DMS153 (cell line): ENCODE data around the gene TMPRSS6.
A peak's percentile ranks its signal among the peaks of the same experiment; 100 is the strongest.
"Not testable (repeated sequence)": the region's sequence is repeated elsewhere in the genome, so short reads cannot be mapped to it uniquely, and the experiment has no call there.

ENCODE experiments used
- DNase-seq: peaks from one replicate; lab custom pipeline; 2025; lab: John Stamatoyannopoulos, UW

TMPRSS6 gene

DNA sequence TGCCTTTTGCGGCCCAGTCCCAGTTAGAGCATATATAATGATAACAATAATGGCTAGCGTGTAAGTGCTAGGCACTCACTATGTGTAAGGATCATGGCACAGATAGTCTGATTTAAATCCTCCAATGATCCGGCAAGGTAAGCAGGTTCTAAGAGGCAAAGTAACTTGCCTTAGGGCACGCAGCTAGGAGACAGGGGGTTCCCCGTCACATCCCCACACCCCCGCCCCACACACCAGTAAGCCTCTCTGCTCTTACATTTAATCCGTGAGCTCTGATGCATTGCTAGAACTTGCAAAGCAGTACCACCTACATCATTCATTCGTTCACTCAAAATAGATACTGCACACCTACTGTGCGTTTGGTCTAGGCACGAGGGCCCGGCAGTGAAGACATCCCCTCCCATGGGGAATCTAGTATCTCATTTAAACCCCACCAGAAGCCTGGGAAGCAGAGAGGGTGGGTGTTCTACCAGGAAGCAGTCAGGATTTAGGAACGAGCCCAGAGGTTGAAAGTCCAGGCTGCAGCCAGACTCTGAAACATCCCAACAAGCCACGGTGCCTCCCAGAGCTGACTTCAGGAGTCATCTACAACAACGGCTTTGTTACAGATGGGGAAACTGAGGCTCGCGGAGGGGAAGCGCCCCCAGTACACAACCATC, 20.6 kb downstream of the TMPRSS6 start:
- no peak for DNase-seq

GRCh38 chr22:37088108-37088605, 21.4 kb downstream of the TMPRSS6 start:
- DNase-seq: no peak

GRCh38 chr22:37086184-37086583, 23.3 kb downstream of the TMPRSS6 start:
- no peak for DNase-seq

- no peak for DNase-seq
Observed at GRCh38 chr22:37084385-37084784, 25.1 kb downstream of the TMPRSS6 start.

GRCh38 chr22:37083914-37084313, 25.6 kb downstream of the TMPRSS6 start:
- no peak for DNase-seq

- no peak for DNase-seq
Observed at GRCh38 chr22:37082251-37082873, 27.2 kb downstream of the TMPRSS6 start.

DNA sequence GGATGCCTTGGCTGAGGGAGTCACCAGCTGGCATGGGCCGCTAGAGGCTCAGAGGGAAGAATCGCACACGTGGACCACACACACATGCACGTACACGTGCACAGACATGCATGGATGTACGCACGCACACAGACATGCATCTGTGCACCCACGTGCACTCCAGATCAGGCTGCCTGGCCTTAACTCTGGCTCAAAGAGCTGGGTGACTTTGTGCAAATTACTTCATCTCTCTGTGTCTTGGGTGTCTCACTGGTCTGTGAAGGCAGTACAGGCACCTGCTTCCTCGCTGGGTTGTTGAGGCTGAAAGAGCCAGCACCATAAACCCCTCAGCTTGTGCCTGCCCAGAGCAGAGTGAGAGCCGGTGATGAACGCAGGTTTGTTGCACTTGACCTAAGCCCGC, 28.7 kb downstream of the TMPRSS6 start:
- DNase-seq: no peak

GRCh38 chr22:37080438-37080837, 29.1 kb downstream of the TMPRSS6 start:
- DNase-seq: no peak

DNA sequence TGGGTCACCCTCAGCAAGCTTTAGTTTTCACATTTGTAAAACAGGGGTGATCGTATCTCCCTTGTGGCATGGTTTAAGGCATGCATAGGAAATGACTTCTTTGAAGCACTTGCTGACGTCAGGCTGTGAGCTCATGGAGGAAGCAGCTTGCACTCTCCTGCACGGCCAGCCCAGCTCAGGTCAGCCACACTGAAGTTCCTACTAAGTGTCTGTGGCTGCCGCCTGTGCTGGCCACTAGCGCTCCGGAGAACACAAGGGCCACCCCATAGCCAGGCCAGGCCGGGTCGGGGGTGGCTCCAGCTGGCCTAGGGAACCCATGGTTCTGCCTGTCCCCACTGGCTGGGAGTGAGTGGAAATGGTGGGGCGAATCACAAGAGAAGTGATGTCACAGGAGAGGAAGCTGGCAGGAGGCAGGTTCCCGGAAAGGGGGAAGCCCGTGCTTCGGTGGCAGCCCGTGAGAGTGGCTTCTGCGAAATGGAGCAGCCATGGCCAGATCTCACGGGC, 29.8 kb downstream of the TMPRSS6 start:
- DNase-seq: no peak

DNA sequence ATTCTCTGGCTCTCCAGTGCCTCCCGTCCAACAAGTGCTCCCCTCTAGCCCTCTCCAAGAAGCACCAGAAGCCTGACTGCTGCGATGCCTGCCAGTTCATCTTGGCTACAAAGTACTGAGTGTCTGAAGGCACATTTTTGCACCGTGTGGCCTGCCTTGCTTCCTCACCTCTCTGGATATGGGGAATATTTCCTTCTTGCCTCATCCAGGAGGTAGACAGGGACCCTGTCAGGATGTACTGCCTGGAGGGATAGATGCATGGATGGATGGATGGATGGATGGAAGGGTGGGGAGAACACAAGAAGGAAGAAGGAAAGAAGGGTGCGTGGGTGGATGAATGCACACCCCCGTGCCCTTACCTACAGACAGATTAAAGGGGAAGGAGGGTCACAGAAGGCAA, 30.4 kb downstream of the TMPRSS6 start:
- DNase-seq: no peak

DNA sequence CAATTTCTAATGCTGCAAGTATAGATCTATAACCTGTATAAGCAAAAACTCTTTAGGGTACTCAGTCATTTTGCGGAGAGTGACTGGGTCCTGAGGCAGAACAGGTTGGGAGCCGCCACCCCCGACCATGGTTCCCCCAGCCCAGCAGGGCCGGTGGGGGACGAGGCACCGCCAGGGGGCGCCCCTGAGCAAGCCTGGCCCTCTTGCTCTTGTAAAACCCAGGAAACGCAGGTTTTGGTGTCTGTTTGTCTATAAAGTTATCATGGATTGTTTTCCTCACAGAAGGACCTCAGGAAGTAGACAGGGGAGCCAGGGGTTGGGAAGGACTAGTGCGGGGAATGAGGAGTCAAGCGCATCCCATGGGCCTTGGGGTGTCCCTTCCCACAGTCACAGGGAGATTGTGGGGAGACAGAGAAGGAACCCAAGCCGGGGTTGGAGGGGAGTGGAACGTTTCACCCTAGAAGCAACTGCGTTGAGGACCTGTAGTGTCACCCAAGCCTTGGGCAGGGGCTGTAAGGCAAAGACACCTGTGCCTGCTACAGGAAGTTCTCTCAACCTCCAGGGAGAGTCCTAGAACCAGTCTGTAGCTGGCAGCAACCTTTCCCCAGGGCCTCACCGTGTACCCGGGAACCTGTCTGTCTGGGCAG, 31.6 kb downstream of the TMPRSS6 start:
- peak; percentile 30 for DNase-seq

GRCh38 chr22:37075822-37076433, 33.6 kb downstream of the TMPRSS6 start:
- no peak for DNase-seq

DNA sequence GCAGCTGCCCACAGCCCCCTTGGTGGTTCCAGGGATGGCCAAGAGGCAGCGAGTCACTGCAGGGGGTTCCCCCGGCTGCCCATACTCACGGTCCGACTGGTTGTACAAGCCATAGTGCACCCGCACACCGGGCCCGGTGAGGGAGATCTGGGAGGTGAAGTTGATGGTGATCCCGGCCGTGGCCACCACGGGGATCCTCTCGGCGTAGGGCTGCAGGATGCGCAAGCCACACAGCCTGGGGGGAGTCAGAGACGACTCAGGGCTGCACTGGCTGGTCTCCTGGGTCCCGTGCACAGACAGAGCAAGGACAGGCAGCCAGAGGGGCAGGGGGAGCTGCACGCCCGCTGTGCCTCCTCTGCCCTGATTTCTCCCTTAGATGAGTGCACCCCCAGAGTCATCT, 34.5 kb downstream of the TMPRSS6 start:
- no peak for DNase-seq

- DNase-seq: no peak
Observed at GRCh38 chr22:37074537-37074936, 35.0 kb downstream of the TMPRSS6 start.

- DNase-seq: no peak
Observed at GRCh38 chr22:37072673-37073072, 36.8 kb downstream of the TMPRSS6 start.

GRCh38 chr22:37071850-37072592, 37.5 kb downstream of the TMPRSS6 start:
- DNase-seq: not testable (repeated sequence)

- DNase-seq: no peak
Observed at GRCh38 chr22:37070744-37071143, 38.8 kb downstream of the TMPRSS6 start.

GRCh38 chr22:37070334-37070733, 39.2 kb downstream of the TMPRSS6 start:
- DNase-seq: no peak

DNA sequence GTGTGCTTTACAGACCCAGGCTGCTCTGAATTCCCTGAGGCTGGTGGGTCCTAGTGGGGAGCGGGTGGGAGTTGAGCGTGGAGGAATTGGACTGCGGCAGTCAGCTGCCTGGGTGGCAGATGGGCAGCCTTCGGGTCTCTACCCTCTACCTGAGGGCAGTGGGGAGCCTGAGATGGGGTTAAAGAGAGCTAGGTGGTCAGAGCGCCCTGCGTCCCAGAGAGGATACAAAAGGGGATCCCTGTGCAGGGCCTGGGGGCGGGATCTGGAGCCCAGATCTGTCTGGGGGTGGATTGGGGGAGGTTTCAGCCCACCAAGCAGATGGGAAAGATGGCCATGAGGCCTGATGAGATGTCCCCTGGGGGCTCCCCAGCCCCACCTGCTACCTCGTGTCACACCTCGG, 39.8 kb downstream of the TMPRSS6 start:
- no peak for DNase-seq

DNA sequence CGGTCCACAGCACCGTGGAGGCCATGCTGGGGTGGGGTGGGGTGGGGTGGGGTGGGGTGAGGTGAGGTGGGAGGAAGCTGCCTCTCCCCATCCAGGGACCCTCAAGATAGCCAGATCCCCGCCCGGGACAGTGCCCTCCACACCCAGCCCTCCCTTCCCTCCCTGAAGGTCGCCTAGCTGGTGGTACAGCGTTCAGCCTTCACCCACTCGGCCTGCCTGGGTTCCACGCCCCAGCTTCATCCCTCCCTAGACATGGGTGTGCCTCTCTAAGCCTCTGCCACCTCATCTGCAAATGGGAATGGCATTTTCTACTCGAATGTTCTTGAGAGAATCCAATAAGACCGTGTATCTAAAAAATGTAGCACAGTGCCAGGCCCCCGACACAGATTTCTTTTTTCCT, 40.2 kb downstream of the TMPRSS6 start:
- DNase-seq: no peak

- no peak for DNase-seq
Observed at GRCh38 chr22:37068859-37069258, 40.7 kb downstream of the TMPRSS6 start.

DNA sequence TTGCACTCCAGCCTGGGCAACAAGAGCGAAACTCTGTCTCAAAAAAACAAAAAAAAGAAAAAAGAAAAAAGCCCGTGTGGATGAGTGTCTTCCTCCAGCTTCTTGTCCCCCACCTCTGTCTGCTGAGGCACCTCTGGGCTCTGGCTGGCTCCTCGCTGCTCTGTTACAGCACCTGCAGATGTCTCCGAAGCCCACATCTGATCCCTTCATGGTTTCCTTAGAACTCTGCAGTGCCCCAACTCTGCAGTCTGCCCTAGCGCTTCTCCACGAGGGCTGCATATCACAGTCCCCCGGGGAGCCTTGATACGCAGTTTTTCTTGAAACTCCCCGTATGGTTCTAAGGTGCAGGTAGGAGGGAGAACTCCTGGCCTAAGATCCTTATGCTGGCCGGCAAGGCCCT, 42.1 kb downstream of the TMPRSS6 start:
- no peak for DNase-seq
